K562 (cell line): ENCODE data around the gene LRRC7. TPM values are rescaled to one million over a fixed set of nuclear protein-coding genes. Genes with fewer than 3 reads are reported as not detected.

ENCODE experiments used
- BACH1 ChIP-seq: fragments of 200-800 bp; sonication (Bioruptor generic); IDR thresholded peaks from 2 replicates; pipeline ENCODE4 v1.6.1; 2016; ENCODE audit warnings: missing genetic modification characterization, missing compliant biosample characterization
- GABPB2 ChIP-seq: fragments of 250-450 bp; sonication (Bioruptor Pico); conservative IDR thresholded peaks from 2 replicates; pipeline ENCODE4 v1.5.1; 2021; ENCODE audit warnings: mild to moderate bottlenecking
- HNRNPL ChIP-seq: fragments of 200-400 bp; formaldehyde crosslinking; IDR thresholded peaks from 2 replicates; pipeline ENCODE4 v1.6.1; 2017; ENCODE audit warnings: low read depth, mild to moderate bottlenecking, low read length
- KLF10 ChIP-seq: fragments of 250-450 bp; sonication (Bioruptor Pico); IDR thresholded peaks from 2 replicates; pipeline ENCODE4 v1.6.1; 2021; ENCODE audit warnings: matching md5 sums
- MYNN ChIP-seq, 2 experiments: sonication (generic); formaldehyde crosslinking in 1 of 2; IDR thresholded peaks; 2 replicates each; pipeline versions ENCODE4 v1.5.0 to v1.6.1; 2016 to 2020; ENCODE audit warnings: antibody characterized with exemption in 1 of 2, missing genetic modification reagents in 1 of 2
- NRF1 ChIP-seq, 2 experiments: fragments of 450-650 bp; IDR thresholded peaks in 1 of 2; conservative IDR thresholded peaks in 1 of 2; 2 replicates each; pipeline ENCODE4 v1.6.1; 2014; ENCODE audit warnings: mild to moderate bottlenecking in 2 of 2
- SMARCA4 ChIP-seq: fragments of 450-650 bp; IDR thresholded peaks from 2 replicates; pipeline ENCODE4 v1.6.1; 2016
- ZBED1 ChIP-seq: IDR thresholded peaks from 2 replicates; pipeline ENCODE4 v1.6.1; 2014
- ZNF431 ChIP-seq: sonication (generic); formaldehyde crosslinking; IDR thresholded peaks from 2 replicates; pipeline ENCODE4 v1.8.0; 2022; ENCODE audit warnings: mild to moderate bottlenecking, missing genetic modification reagents
- ZNF551 ChIP-seq: fragments of 250-450 bp; sonication (Bioruptor Pico); IDR thresholded peaks from 2 replicates; pipeline ENCODE4 v1.5.0; 2021; ENCODE audit warnings: mild to moderate bottlenecking, moderate library complexity
- ZNF717 ChIP-seq: fragments of 250-450 bp; sonication (Bioruptor Pico); IDR thresholded peaks from 2 replicates; pipeline ENCODE4 v1.5.0; 2021
- polyA plus RNA-seq, 8 experiments: library from polyadenylated mRNA; depleted of rRNA in 4 of 8; stranded (reverse) in 5 of 8; unstranded in 3 of 8; fragments of >200 nt; fragmentation: Nextera tagmentation in 2 of 8; fragmentation: Illumina TruSeq in 1 of 8; extraction: Ambion mirVana in 2 of 8; extraction: Trizol in 1 of 8; gene quantifications; 2 replicates each; pipeline versions ENCODE4 v1.2.1 to v1.2.3, GENCODE V29; 2011 to 2014; ENCODE audit warnings: inconsistent platforms in 1 of 8, missing spikeins in 1 of 8
- total RNA-seq, 7 experiments: library from RNA; depleted of rRNA in 6 of 7; stranded (reverse); fragments of >200 nt in 6 of 7; fragmentation: Illumina TruSeq in 2 of 7; extraction: Trizol in 2 of 7; gene quantifications; 2 replicates each; pipeline versions ENCODE4 v1.2.1 to v1.2.3, GENCODE V29; 2011 to 2021; ENCODE audit warnings: low replicate concordance in 1 of 7
- TF ChIP-seq, protein P1 (sequence below): fragments of 450-650 bp; formaldehyde crosslinking; IDR thresholded peaks from 2 replicates; pipeline ENCODE4 v1.4.0; 2020; ENCODE audit warnings: mild to moderate bottlenecking, moderate library complexity
- TF ChIP-seq, protein P2 (sequence below): fragments of 250-450 bp; sonication (Bioruptor Pico); IDR thresholded peaks from 2 replicates; pipeline ENCODE4 v1.8.0; 2021; ENCODE audit warnings: borderline replicate concordance, mild to moderate bottlenecking, moderate library complexity; ENCODE audit not compliant: poor library complexity, severe bottlenecking
- TF ChIP-seq, protein P3 (sequence below): fragments of 450-650 bp; formaldehyde crosslinking; IDR thresholded peaks from 2 replicates; pipeline ENCODE4 v1.4.0; 2022; ENCODE audit warnings: missing genetic modification characterization
- TF ChIP-seq, protein P4 (sequence below): fragments of 450-650 bp; formaldehyde crosslinking; IDR thresholded peaks from 2 replicates; pipeline ENCODE4 v1.4.0; 2020; ENCODE audit warnings: mild to moderate bottlenecking
- TF ChIP-seq, protein P5 (sequence below): fragments of 200-400 bp; formaldehyde crosslinking; IDR thresholded peaks from 2 replicates; pipeline ENCODE4 v1.6.1; 2017; ENCODE audit warnings: mild to moderate bottlenecking, low read depth, low read length, moderate library complexity
- TF ChIP-seq, protein P6 (sequence below): fragments of 450-650 bp; IDR thresholded peaks from 2 replicates; pipeline ENCODE4 v1.7.1; 2018; ENCODE audit warnings: mild to moderate bottlenecking, low read depth; ENCODE audit not compliant: partially characterized antibody
- TF ChIP-seq, protein P7 (sequence below): fragments of 250-450 bp; sonication (Bioruptor Pico); IDR thresholded peaks from 2 replicates; pipeline ENCODE4 v1.8.0; 2021; ENCODE audit warnings: moderate library complexity, mild to moderate bottlenecking, inconsistent platforms

The LRRC7 gene
- total and polyA plus RNA-seq, 9 of the 15 experiments (the other 6 are each of a cell fraction or from before 2014, with no cell fraction given): 0.09 to 0.94 (median 0.49) TPM

DNA sequence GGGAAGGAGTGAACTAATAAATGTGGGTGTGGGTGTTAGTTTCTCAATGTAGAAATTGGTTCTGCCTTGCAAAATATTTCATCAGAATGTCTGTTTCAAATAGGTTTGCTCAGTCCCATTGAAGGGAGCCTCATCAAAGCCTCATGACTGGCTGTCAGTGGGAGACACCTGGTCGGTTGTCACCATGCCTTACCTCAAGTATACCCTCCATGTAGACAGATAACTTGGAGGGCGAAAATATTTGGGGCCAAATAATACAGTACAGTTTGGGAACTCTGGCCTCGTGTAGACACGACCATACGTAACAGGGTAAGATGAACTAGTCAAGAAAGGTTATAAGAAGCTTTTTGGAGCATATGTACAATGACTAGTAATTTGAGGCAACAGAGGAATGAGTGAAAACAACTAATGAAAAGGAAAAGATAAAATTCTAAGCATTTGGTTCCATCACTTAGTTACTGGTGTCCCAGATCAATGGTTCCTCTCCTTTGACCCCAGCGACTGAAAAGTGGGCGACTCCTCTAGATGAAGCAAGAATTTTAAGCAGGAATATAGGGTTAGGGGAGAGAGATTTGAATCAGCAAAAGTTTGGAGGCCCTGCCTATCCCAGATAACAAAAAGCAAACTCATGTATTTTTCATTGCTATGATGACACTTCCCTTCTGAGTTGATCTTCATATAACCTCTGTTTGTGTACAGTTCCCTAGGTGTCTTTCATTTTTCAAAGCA is 473.8 kb downstream of the LRRC7 start (continued):
- TF ChIP-seq GABPB2 (CRISPR knock-in tag): no peak
- TF ChIP-seq MYNN (IDR thresholded peaks at IDR 0.05): no peak
- TF ChIP-seq MYNN (CRISPR knock-in tag; IDR thresholded peaks at IDR 0.05): no peak
- no peak for TF ChIP-seq ZBED1
- TF ChIP-seq, protein P1, sequence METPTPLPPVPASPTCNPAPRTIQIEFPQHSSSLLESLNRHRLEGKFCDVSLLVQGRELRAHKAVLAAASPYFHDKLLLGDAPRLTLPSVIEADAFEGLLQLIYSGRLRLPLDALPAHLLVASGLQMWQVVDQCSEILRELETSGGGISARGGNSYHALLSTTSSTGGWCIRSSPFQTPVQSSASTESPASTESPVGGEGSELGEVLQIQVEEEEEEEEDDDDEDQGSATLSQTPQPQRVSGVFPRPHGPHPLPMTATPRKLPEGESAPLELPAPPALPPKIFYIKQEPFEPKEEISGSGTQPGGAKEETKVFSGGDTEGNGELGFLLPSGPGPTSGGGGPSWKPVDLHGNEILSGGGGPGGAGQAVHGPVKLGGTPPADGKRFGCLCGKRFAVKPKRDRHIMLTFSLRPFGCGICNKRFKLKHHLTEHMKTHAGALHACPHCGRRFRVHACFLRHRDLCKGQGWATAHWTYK (CRISPR knock-in tag): peak; percentile 83; the same call in 1 of the 2 replicates
- TF ChIP-seq, protein P2, sequence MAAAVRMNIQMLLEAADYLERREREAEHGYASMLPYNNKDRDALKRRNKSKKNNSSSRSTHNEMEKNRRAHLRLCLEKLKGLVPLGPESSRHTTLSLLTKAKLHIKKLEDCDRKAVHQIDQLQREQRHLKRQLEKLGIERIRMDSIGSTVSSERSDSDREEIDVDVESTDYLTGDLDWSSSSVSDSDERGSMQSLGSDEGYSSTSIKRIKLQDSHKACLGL: no peak
- TF ChIP-seq, protein P3, sequence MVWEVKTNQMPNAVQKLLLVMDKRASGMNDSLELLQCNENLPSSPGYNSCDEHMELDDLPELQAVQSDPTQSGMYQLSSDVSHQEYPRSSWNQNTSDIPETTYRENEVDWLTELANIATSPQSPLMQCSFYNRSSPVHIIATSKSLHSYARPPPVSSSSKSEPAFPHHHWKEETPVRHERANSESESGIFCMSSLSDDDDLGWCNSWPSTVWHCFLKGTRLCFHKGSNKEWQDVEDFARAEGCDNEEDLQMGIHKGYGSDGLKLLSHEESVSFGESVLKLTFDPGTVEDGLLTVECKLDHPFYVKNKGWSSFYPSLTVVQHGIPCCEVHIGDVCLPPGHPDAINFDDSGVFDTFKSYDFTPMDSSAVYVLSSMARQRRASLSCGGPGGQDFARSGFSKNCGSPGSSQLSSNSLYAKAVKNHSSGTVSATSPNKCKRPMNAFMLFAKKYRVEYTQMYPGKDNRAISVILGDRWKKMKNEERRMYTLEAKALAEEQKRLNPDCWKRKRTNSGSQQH: no peak
- peak; percentile 78 for TF ChIP-seq SMARCA4
- TF ChIP-seq, protein P4, sequence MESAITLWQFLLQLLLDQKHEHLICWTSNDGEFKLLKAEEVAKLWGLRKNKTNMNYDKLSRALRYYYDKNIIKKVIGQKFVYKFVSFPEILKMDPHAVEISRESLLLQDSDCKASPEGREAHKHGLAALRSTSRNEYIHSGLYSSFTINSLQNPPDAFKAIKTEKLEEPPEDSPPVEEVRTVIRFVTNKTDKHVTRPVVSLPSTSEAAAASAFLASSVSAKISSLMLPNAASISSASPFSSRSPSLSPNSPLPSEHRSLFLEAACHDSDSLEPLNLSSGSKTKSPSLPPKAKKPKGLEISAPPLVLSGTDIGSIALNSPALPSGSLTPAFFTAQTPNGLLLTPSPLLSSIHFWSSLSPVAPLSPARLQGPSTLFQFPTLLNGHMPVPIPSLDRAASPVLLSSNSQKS: no peak
- TF ChIP-seq, protein P5, sequence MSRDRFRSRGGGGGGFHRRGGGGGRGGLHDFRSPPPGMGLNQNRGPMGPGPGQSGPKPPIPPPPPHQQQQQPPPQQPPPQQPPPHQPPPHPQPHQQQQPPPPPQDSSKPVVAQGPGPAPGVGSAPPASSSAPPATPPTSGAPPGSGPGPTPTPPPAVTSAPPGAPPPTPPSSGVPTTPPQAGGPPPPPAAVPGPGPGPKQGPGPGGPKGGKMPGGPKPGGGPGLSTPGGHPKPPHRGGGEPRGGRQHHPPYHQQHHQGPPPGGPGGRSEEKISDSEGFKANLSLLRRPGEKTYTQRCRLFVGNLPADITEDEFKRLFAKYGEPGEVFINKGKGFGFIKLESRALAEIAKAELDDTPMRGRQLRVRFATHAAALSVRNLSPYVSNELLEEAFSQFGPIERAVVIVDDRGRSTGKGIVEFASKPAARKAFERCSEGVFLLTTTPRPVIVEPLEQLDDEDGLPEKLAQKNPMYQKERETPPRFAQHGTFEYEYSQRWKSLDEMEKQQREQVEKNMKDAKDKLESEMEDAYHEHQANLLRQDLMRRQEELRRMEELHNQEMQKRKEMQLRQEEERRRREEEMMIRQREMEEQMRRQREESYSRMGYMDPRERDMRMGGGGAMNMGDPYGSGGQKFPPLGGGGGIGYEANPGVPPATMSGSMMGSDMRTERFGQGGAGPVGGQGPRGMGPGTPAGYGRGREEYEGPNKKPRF: no peak
- TF ChIP-seq, protein P6, sequence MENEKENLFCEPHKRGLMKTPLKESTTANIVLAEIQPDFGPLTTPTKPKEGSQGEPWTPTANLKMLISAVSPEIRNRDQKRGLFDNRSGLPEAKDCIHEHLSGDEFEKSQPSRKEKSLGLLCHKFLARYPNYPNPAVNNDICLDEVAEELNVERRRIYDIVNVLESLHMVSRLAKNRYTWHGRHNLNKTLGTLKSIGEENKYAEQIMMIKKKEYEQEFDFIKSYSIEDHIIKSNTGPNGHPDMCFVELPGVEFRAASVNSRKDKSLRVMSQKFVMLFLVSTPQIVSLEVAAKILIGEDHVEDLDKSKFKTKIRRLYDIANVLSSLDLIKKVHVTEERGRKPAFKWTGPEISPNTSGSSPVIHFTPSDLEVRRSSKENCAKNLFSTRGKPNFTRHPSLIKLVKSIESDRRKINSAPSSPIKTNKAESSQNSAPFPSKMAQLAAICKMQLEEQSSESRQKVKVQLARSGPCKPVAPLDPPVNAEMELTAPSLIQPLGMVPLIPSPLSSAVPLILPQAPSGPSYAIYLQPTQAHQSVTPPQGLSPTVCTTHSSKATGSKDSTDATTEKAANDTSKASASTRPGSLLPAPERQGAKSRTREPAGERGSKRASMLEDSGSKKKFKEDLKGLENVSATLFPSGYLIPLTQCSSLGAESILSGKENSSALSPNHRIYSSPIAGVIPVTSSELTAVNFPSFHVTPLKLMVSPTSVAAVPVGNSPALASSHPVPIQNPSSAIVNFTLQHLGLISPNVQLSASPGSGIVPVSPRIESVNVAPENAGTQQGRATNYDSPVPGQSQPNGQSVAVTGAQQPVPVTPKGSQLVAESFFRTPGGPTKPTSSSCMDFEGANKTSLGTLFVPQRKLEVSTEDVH: no peak
- TF ChIP-seq ZNF431 (CRISPR knock-in tag): no peak
- no peak for TF ChIP-seq ZNF551 (CRISPR knock-in tag)
- no peak for TF ChIP-seq KLF10 (CRISPR knock-in tag)
- TF ChIP-seq, protein P7, sequence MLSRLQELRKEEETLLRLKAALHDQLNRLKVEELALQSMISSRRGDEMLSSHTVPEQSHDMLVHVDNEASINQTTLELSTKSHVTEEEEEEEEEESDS (CRISPR knock-in tag): no peak
- no peak for TF ChIP-seq ZNF717 (CRISPR knock-in tag)
- TF ChIP-seq NRF1 (conservative IDR thresholded peaks at IDR 0.05 in 1 of 2, IDR thresholded peaks at IDR 0.05 in 1 of 2): no peak
- TF ChIP-seq BACH1: peak; percentile 78
- TF ChIP-seq HNRNPL: no peak
